Epithelial cell of proximal tubule (primary cell): Measurements from ENCODE around the gene KANK4. TPM values are rescaled to one million over a fixed set of nuclear protein-coding genes. Genes with fewer than 3 reads are reported as not detected.
A peak's percentile ranks its signal among the peaks of the same experiment; 100 is the strongest.

ENCODE experiments used
- DNase-seq: peaks from one replicate; pipeline ENCODE4 v3.0.0-alpha.2; 2011; ENCODE audit warnings: low read depth
- H3K4me3 ChIP-seq: 2 replicates; pipeline ENCODE4 v1.5.1; 2011; ENCODE audit warnings: low read depth, mild to moderate bottlenecking, low read length
- CTCF ChIP-seq: conservative IDR thresholded peaks from 2 replicates; pipeline ENCODE4 v1.5.1; 2012; ENCODE audit warnings: low read depth, mild to moderate bottlenecking, low read length
- total RNA-seq: library from RNA; depleted of rRNA; stranded (reverse); fragments of >200 nt; gene quantifications from 2 replicates; pipeline ENCODE4 v1.2.3, GENCODE V29; 2015

Gene KANK4
- total RNA-seq, 1 donor from 2014 or later, result not detected

- DNase-seq, result no peak
- no peak for TF ChIP-seq CTCF
- H3K4me3 ChIP-seq, result no peak overlapping the region
Observed at GRCh38 chr1:62327360-62328055, 8.3 kb upstream of the KANK4 start.

GRCh38 chr1:62325681-62326080 is 6.4 kb upstream of the KANK4 start:
- no peak for TF ChIP-seq CTCF
- H3K4me3 ChIP-seq, result no peak overlapping the region
- peak; percentile 27 for DNase-seq

- no peak overlapping the region for H3K4me3 ChIP-seq
- no peak for DNase-seq
- TF ChIP-seq CTCF, result no peak
Observed at GRCh38 chr1:62325081-62325480, 5.8 kb upstream of the KANK4 start.

- TF ChIP-seq CTCF, result no peak
- no peak overlapping the region for H3K4me3 ChIP-seq
- peak; percentile 56 for DNase-seq
Observed at GRCh38 chr1:62321446-62321845, 2.2 kb upstream of the KANK4 start.

GRCh38 chr1:62318320-62318755 is 896 bp downstream of the KANK4 start:
- no peak for TF ChIP-seq CTCF
- H3K4me3 ChIP-seq, result no peak overlapping the region
- no peak for DNase-seq

DNA sequence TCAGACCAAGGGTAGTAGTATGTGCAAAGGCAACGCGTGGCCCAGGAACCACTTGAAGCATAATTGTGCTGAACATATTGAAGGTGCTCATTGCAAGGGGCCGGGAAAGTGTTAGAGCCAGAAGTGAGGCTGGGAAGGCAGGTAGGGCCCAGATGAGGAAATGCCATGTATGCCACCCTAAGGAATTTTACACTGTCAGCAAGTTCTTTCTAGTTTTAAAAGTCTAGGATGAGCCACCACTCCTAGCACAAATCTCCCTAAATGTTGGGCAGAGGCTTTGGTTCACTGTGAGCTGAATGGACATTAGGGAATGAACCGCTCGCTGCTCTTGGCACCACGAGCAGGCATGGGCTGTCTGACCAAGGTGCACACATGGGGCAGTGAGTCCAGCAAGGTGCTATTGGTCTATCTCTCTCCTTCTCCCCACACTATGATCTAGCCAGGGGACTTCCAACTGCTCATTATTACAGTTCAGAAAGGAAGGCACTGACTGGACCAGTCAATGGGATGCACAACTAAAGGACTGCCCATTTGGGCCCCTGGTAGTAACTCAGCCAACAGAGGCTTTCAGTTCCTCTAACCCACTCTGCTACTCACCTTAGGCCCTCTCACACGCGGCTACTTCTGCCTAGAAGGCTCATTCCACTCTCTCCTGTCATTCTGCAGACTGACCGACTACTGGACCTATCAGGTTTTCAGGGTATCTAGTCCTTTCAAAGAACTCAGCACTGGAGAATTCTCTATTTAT is 2.0 kb downstream of the KANK4 start:
- no peak for DNase-seq
- no peak overlapping the region for H3K4me3 ChIP-seq
- TF ChIP-seq CTCF, result no peak
